Right hindlimb (tissue), 1 donor: ENCODE results near the gene RAPGEF5.

Experiments
- DNase-seq: peaks from one replicate; pipeline ENCODE4 v3.0.0-alpha.2; 2018

Gene RAPGEF5

GRCh38 chr7:22255342-22255741 lies 101.6 kb downstream of the RAPGEF5 start:
- DNase-seq = no peak

- DNase-seq = no peak
Observed at GRCh38 chr7:22252936-22253536, 103.9 kb downstream of the RAPGEF5 start.

- no peak for DNase-seq
Observed at GRCh38 chr7:22252016-22252415, 104.9 kb downstream of the RAPGEF5 start.

- no peak for DNase-seq
Observed at GRCh38 chr7:22251281-22251680, 105.7 kb downstream of the RAPGEF5 start.

GRCh38 chr7:22250390-22250789 lies 106.6 kb downstream of the RAPGEF5 start:
- DNase-seq = no peak

GRCh38 chr7:22248111-22248809 lies 108.7 kb downstream of the RAPGEF5 start:
- DNase-seq = no peak

GRCh38 chr7:22241805-22242390 lies 115.1 kb downstream of the RAPGEF5 start:
- no peak for DNase-seq

DNA sequence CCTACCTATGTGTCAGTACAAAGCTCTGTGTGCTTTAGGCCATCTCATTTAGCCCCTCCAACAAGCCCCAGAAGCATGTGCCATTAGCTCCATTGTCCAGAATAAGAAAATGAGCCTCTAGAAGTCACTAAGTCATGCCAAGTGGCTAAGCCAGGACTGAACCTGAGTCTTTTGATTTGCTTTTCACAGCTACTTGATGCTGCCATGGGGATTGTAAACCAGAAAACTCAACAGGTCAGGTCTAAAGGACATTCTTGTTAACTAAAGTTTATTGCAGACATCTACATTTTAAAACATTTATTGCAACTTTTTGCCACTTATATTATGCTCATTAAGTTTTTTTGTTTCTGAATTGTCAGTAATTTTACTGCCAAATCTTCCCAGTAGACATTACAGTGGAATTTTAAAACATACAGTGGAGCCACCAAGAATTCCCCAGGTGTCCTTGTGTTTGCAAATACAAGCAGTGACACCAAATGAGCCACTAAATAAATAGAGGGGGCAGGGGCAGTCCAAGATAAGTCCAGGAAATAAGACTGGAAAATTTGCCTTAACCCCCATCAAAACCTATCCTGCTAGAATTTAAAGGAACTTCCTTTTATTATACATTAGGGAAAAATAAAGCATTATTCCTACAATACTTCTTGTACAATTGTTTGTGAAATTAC lies 115.9 kb downstream of the RAPGEF5 start:
- DNase-seq = no peak

GRCh38 chr7:22238354-22239311 lies 118.3 kb downstream of the RAPGEF5 start:
- DNase-seq = no peak

- DNase-seq = no peak
Observed at GRCh38 chr7:22235134-22235533, 121.8 kb downstream of the RAPGEF5 start.

- no peak for DNase-seq
Observed at GRCh38 chr7:22234227-22234626, 122.7 kb downstream of the RAPGEF5 start.

GRCh38 chr7:22231806-22232205 lies 125.1 kb downstream of the RAPGEF5 start:
- no peak for DNase-seq

DNA sequence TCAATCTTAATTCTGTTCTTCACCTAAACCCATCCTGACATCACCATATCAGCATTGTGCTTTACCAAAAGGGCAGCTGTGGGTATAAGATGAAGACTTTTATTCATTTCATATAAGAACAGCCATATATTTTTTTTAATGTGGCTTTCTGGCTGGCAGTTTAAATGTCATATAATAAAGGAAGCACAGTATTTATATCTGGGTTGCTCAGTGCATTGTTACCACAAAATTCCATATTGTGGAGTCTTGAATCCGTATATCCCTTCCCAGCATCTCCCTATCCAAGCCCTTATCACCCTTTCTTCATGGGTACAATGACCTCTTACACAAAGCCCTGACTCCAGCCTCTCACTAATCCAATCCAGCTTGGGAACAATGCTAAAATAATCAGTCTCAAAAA lies 125.8 kb downstream of the RAPGEF5 start:
- DNase-seq = no peak

GRCh38 chr7:22230238-22230637 lies 126.7 kb downstream of the RAPGEF5 start:
- DNase-seq = no peak

DNA sequence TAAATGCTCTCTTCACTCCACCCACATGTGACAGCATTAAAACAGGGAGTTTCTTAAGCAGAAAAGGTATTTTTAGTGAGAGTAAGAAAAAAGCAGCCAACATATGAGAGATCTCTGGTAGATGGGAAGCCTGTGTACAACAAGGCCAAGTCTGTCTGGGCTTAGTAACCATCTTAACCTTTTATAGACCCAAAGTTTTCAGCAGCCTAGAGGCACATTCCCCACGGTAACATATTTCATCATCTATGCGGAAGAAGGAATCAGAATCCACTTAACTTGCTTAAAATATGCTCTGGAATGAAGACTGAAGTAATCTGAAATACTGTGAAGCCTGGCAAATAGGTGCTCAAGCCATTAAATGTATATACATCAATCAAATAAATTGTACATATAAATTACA lies 127.8 kb downstream of the RAPGEF5 start:
- DNase-seq = no peak

DNA sequence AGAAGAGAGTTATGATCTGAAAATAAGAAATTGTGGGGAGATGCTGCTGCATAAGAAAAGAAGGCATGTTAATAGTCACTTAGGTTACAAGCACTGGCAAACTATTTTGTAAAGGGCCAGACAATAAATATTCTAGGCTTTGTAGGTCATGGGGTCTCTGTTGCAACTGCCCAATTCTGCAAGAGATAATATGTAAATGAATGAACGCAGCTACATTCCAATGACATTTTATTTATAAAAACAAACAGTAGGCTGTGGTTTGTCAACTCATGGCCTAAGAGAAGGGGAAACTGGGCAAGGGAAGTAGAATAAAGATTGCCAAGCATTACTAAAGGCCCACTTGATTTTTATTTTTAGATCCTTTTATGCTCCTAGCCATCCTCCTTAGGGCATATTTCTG lies 133.1 kb downstream of the RAPGEF5 start:
- DNase-seq = no peak

DNA sequence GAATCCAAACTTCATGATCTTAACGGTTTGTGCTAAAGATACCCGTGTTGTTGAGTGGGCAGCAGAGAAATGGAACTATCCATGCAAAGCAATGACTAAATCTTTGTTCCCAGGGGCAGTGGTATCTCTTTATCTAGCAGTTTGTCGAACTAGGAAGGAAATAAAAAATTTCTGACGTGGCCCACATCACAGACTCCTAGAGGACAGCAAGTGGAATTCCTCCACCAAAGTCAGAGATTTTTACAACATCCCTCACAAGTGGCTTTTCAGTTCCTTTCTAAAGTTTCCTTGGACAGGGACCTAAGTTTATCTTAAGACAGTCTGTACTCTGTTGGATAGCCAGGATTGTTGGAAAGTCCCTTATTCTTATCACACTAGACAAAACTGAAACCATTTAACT lies 136.0 kb downstream of the RAPGEF5 start:
- no peak for DNase-seq

GRCh38 chr7:22219739-22220493 lies 137.0 kb downstream of the RAPGEF5 start:
- no peak for DNase-seq

- DNase-seq = no peak
Observed at GRCh38 chr7:22219036-22219435, 137.9 kb downstream of the RAPGEF5 start.

GRCh38 chr7:22216832-22217475 lies 140.0 kb downstream of the RAPGEF5 start:
- no peak for DNase-seq

- DNase-seq = no peak
Observed at GRCh38 chr7:22216309-22216708, 140.6 kb downstream of the RAPGEF5 start.
